Astrocyte (in vitro differentiated cells and primary cell): Measurements from ENCODE around the gene SYNE1. TPM values are rescaled to one million over a fixed set of nuclear protein-coding genes. Genes with fewer than 3 reads are reported as not detected.
"Not testable (repeated sequence)": the region's sequence is repeated elsewhere in the genome, so short reads cannot be mapped to it uniquely, and the experiment has no call there.

Source experiments
- DNase-seq: peaks from one replicate; pipeline ENCODE4 v3.0.0-alpha.2; 2010; ENCODE audit warnings: low read depth
- FAIRE-seq: peaks from 2 replicates; lab custom pipeline; 2011; peaks lifted over from hg19 to GRCh38; lab: Jason Lieb, UNC
- H2AFZ ChIP-seq: 2 replicates; pipeline ENCODE4 v1.6.0; 2012; ENCODE audit warnings: low read depth, low read length, inconsistent platforms
- H3K27ac ChIP-seq: 2 replicates; pipeline ENCODE4 v1.5.1; 2011; ENCODE audit warnings: low read depth, low read length, inconsistent platforms
- H3K27me3 ChIP-seq: 2 replicates; pipeline ENCODE4 v1.6.0; 2011; ENCODE audit warnings: low read length, inconsistent platforms; ENCODE audit not compliant: insufficient read depth
- H3K36me3 ChIP-seq: 2 replicates; pipeline ENCODE4 v1.5.1; 2011; ENCODE audit warnings: low read length, inconsistent platforms; ENCODE audit not compliant: insufficient read depth
- H3K4me1 ChIP-seq: 2 replicates; pipeline ENCODE4 v1.5.1; 2011; ENCODE audit warnings: low read length, inconsistent platforms; ENCODE audit not compliant: insufficient read depth
- H3K4me2 ChIP-seq: 2 replicates; pipeline ENCODE4 v1.6.0; 2012; ENCODE audit warnings: low read length, inconsistent platforms
- H3K4me3 ChIP-seq: 2 replicates; pipeline ENCODE4 v1.5.1; 2011; ENCODE audit warnings: low read depth, mild to moderate bottlenecking, low read length, inconsistent platforms; ENCODE audit not compliant: insufficient read depth
- H3K79me2 ChIP-seq: 2 replicates; pipeline ENCODE4 v1.6.0; 2012; ENCODE audit warnings: mild to moderate bottlenecking, low read length, inconsistent platforms; ENCODE audit not compliant: insufficient read depth
- H3K9ac ChIP-seq: 2 replicates; pipeline ENCODE4 v1.6.0; 2012; ENCODE audit warnings: mild to moderate bottlenecking, low read length, inconsistent platforms
- H3K9me3 ChIP-seq: 2 replicates; pipeline ENCODE4 v1.5.1; 2012; ENCODE audit warnings: low read depth, mild to moderate bottlenecking, low read length, inconsistent platforms; ENCODE audit not compliant: insufficient read depth
- H4K20me1 ChIP-seq: 2 replicates; pipeline ENCODE4 v1.6.0; 2012; ENCODE audit warnings: low read length, inconsistent platforms; ENCODE audit not compliant: insufficient read depth
- H3K27ac Mint-ChIP-seq: one replicate; pipeline ENCODE4 v1.8.0; 2021; ENCODE audit warnings: mild to moderate bottlenecking, mixed read lengths; ENCODE audit not compliant: unreplicated experiment
- H3K27me3 Mint-ChIP-seq: one replicate; pipeline ENCODE4 v1.8.0; 2021; ENCODE audit warnings: low read depth, mixed read lengths; ENCODE audit not compliant: unreplicated experiment
- H3K36me3 Mint-ChIP-seq: one replicate; pipeline ENCODE4 v1.8.0; 2021; ENCODE audit warnings: low read depth, mixed read lengths; ENCODE audit not compliant: unreplicated experiment
- H3K4me1 Mint-ChIP-seq: one replicate; pipeline ENCODE4 v1.8.0; 2021; ENCODE audit warnings: low read depth, mixed read lengths; ENCODE audit not compliant: unreplicated experiment
- H3K4me3 Mint-ChIP-seq: one replicate; pipeline ENCODE4 v1.8.0; 2021; ENCODE audit warnings: mild to moderate bottlenecking, moderate library complexity, mixed read lengths; ENCODE audit not compliant: unreplicated experiment
- H3K9me3 Mint-ChIP-seq: one replicate; pipeline ENCODE4 v1.8.0; 2021; ENCODE audit warnings: mild to moderate bottlenecking, mixed read lengths; ENCODE audit not compliant: unreplicated experiment
- CTCF ChIP-seq: IDR thresholded peaks from 2 replicates; pipeline ENCODE4 v1.5.1; 2011; ENCODE audit warnings: low read depth, mild to moderate bottlenecking, inconsistent platforms, low read length, moderate library complexity; ENCODE audit not compliant: insufficient read depth
- EZH2 ChIP-seq: IDR thresholded peaks from 2 replicates; pipeline ENCODE4 v1.6.1; 2012; ENCODE audit warnings: mild to moderate bottlenecking, low read length, inconsistent platforms; ENCODE audit not compliant: insufficient read depth
- total RNA-seq: library from RNA; stranded (reverse); gene quantifications from 2 replicates; pipeline ENCODE4 v1.2.1, GENCODE V29; 2021

Gene SYNE1
- total RNA-seq, 1 donor from 2014 or later = 66.5 TPM

GRCh38 chr6:152426276-152426675, 210.9 kb downstream of the SYNE1 start:
- FAIRE-seq (no peak), DNase-seq (no peak)
- Mint-ChIP-seq H3K4me1 (no peaks in the 10 kb centered on the region), H3K27me3 (no peaks in the 10 kb centered on the region), H3K36me3 (peaks cover 4% of the 10 kb centered on the region), H3K9me3 (no peaks in the 10 kb centered on the region), H3K27ac (no peak overlapping the region), H3K4me3 (no peak overlapping the region)
- TF ChIP-seq EZH2 (no peak), CTCF (no peak)
- Histone ChIP-seq H2AFZ (no peak overlapping the region), H3K9me3 (no peaks in the 10 kb centered on the region), H3K79me2 (no peaks in the 10 kb centered on the region), H4K20me1 (no peaks in the 10 kb centered on the region), H3K4me3 (no peak overlapping the region), H3K27ac (no peak overlapping the region), H3K4me2 (no peak overlapping the region), H3K4me1 (no peaks in the 10 kb centered on the region), H3K27me3 (no peaks in the 10 kb centered on the region), H3K36me3 (no peaks in the 10 kb centered on the region), H3K9ac (no peak overlapping the region)

DNA sequence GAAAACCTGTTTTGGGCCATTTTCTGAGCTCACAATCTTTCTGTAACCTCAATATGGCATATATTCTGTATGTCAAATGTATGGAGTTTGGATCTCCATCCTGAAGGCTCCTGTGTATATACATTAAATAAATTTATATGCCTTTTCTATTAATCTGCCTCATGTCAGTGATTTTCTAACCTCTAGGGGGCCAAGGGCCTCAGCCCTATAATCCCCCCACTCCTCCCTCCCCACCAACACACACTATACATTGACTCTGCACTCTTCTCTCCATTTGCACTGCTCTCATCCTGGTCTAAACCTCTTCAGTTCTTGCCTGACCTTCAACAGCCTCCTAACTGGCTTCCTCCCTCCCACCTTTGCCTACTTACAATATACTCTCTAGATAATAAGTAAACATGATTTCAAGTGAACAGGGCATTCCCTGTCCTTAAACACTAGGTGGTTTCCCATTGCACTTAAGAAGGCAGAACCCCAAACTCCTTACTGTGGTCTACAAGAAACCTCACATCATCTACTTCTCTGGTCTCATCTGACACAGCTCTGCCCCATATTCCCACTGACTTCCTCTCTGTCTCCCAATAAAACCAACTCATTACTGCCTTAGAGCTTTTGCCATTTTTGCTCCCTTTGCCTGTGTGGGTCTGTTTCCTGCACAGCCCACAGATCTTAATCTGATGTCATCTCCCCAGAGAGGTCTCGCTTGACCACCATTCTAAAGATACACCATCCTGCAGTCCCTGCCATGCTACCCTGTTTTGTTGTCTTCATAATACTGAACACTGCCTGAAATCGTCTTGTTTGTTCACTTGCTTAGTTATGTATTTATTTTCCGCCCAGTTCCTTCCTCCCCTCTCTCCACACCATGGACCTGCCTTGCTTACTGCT, 213.7 kb downstream of the SYNE1 start:
- Histone ChIP-seq H3K9ac (no peak overlapping the region), H3K4me1 (no peaks in the 10 kb centered on the region), H3K36me3 (no peaks in the 10 kb centered on the region), H3K4me3 (no peak overlapping the region), H3K27me3 (no peaks in the 10 kb centered on the region), H3K4me2 (no peak overlapping the region), H2AFZ (no peak overlapping the region), H3K9me3 (no peaks in the 10 kb centered on the region), H4K20me1 (no peaks in the 10 kb centered on the region), H3K27ac (no peak overlapping the region), H3K79me2 (no peaks in the 10 kb centered on the region)
- Mint-ChIP-seq H3K4me1 (no peaks in the 10 kb centered on the region), H3K36me3 (peaks cover 9% of the 10 kb centered on the region), H3K27me3 (no peaks in the 10 kb centered on the region), H3K4me3 (no peak overlapping the region), H3K27ac (no peak overlapping the region), H3K9me3 (no peaks in the 10 kb centered on the region)
- no peak for DNase-seq
- TF ChIP-seq CTCF (no peak), EZH2 (no peak)
- FAIRE-seq = no peak

GRCh38 chr6:152421496-152421895, 215.7 kb downstream of the SYNE1 start:
- not testable (repeated sequence) for H3K4me3 Mint-ChIP-seq, H3K36me3 ChIP-seq, H3K9me3 Mint-ChIP-seq, DNase-seq, H3K27ac ChIP-seq, H3K4me2 ChIP-seq, H3K9ac ChIP-seq, H3K27ac Mint-ChIP-seq, H3K4me3 ChIP-seq, H3K9me3 ChIP-seq, H3K27me3 Mint-ChIP-seq, H4K20me1 ChIP-seq, H3K4me1 Mint-ChIP-seq, H3K79me2 ChIP-seq, FAIRE-seq, H3K4me1 ChIP-seq, H3K27me3 ChIP-seq, H2AFZ ChIP-seq
- peaks cover 12% of the 10 kb centered on the region for H3K36me3 Mint-ChIP-seq
